HepG2 (cell line): ENCODE results near the gene PASK. TPM values are rescaled to one million over a fixed set of nuclear protein-coding genes. Genes with fewer than 3 reads are reported as not detected.

Experiments
- ATAC-seq: fragments of 200-7000 bp; cut with Tn5 transposase; 3 replicates; pipeline ENCODE4 v1.9.1; 2020; ENCODE audit warnings: mild to moderate bottlenecking, moderate library complexity
- BruUV-seq: library from RNA; stranded (reverse); fragments of 400-500 nt; replicated peaks from 2 replicates; lab custom pipeline; 2021; lab: Mats Ljungman, UMichigan
- CTCF ChIA-PET: fragments of 300-600 bp; formaldehyde crosslinking; extraction: SDS; loops from one replicate; lab custom pipeline; 2021; ENCODE audit warnings: low total read pairs, inconsistent platforms, low intra/inter-chr PET ratio; lab: Yijun Ruan, JAX
- POLR2A ChIA-PET: fragments of 350-600 bp; sonication (Branson Sonifier 250); formaldehyde crosslinking; loops from one replicate; lab custom pipeline; 2020; ENCODE audit warnings: antibody characterized with exemption, inconsistent platforms; lab: Yijun Ruan, JAX
- DNase-seq: peaks from one replicate; pipeline ENCODE4 v3.0.0-alpha.2; 2015; ENCODE audit warnings: low spot score
- FAIRE-seq: peaks from 3 replicates; lab custom pipeline; 2011; peaks lifted over from hg19 to GRCh38; lab: Jason Lieb, UNC
- H2AFZ ChIP-seq: one replicate; pipeline ENCODE4 v1.6.1; 2011; ENCODE audit warnings: low read length, inconsistent platforms
- H3K27ac ChIP-seq: fragments of 300-600 bp; 3 replicates; pipeline ENCODE4 v1.8.0; 2011; ENCODE audit warnings: mixed run types, mild to moderate bottlenecking, mixed read lengths, low read length, inconsistent platforms; ENCODE audit not compliant: insufficient read depth; ENCODE audit errors: extremely low read length
- H3K27me3 ChIP-seq, 2 experiments: fragments of 200-600 bp in 1 of 2; 2 replicates in 1 of 2; 3 replicates in 1 of 2; pipeline versions ENCODE4 v1.6.0 to v1.8.0; 2011; ENCODE audit warnings: low read length in 2 of 2, mild to moderate bottlenecking in 2 of 2, moderate library complexity in 2 of 2, inconsistent platforms in 1 of 2; ENCODE audit not compliant: insufficient read depth in 2 of 2, control insufficient read depth in 1 of 2
- H3K36me3 ChIP-seq, 2 experiments: fragments of 200-600 bp in 1 of 2; replicated peaks in 1 of 2; 2 replicates in 1 of 2; 3 replicates in 1 of 2; pipeline versions ENCODE4 v1.5.1 to v1.8.0; 2011; ENCODE audit warnings: low read length in 2 of 2, inconsistent platforms in 1 of 2; ENCODE audit not compliant: insufficient read depth in 2 of 2, control insufficient read depth in 1 of 2
- H3K4me1 ChIP-seq: 2 replicates; pipeline ENCODE4 v1.5.1; 2012; ENCODE audit warnings: low read length, inconsistent platforms; ENCODE audit not compliant: insufficient read depth
- H3K4me2 ChIP-seq: 2 replicates; pipeline ENCODE4 v1.6.0; 2011; ENCODE audit warnings: low read depth, low read length, inconsistent platforms
- H3K4me3 ChIP-seq, 3 experiments: fragments of 200-600 bp in 1 of 3; sonication (generic), shearing (Covaris generic) in 1 of 3; replicated peaks in 1 of 3; 2 replicates each; pipeline ENCODE4 v1.5.1; 2011 to 2016; ENCODE audit warnings: low read length in 3 of 3, inconsistent platforms in 2 of 3, low read depth in 2 of 3, mild to moderate bottlenecking in 2 of 3, control low read depth in 1 of 3, mixed read lengths in 1 of 3; ENCODE audit not compliant: insufficient read depth in 1 of 3
- H3K79me2 ChIP-seq: one replicate; pipeline ENCODE4 v1.6.1; 2011; ENCODE audit warnings: low read length, inconsistent platforms; ENCODE audit not compliant: insufficient read depth
- H3K9ac ChIP-seq: 2 replicates; pipeline ENCODE4 v1.6.0; 2011; ENCODE audit warnings: mild to moderate bottlenecking, low read depth, low read length, inconsistent platforms; ENCODE audit not compliant: insufficient read depth
- H3K9me3 ChIP-seq: 2 replicates; pipeline ENCODE4 v1.5.1; 2012; ENCODE audit warnings: mild to moderate bottlenecking, low read length
- H4K20me1 ChIP-seq: 2 replicates; pipeline ENCODE4 v1.6.0; 2011; ENCODE audit warnings: inconsistent platforms, mild to moderate bottlenecking, low read length, moderate library complexity; ENCODE audit not compliant: insufficient read depth
- CENPX ChIP-seq: sonication (generic); formaldehyde crosslinking; IDR thresholded peaks from 2 replicates; pipeline ENCODE4 v1.9.0; 2021; ENCODE audit warnings: mild to moderate bottlenecking, missing genetic modification reagents, moderate library complexity
- FOXA3 ChIP-seq: IDR thresholded peaks from 2 replicates; pipeline ENCODE4 v1.6.1; 2016; ENCODE audit warnings: missing genetic modification reagents, missing compliant biosample characterization
- IKZF1 ChIP-seq: fragments of 450-650 bp; IDR thresholded peaks from 2 replicates; pipeline ENCODE4 v1.7.1; 2016
- NFKB2 ChIP-seq: sonication (generic); formaldehyde crosslinking; IDR thresholded peaks from 2 replicates; pipeline ENCODE4 v1.4.0; 2020; ENCODE audit warnings: missing genetic modification reagents, borderline replicate concordance
- SATB2 ChIP-seq: sonication (generic); formaldehyde crosslinking; IDR thresholded peaks from 2 replicates; pipeline ENCODE4 v1.5.0; 2020; ENCODE audit warnings: missing genetic modification reagents
- SNRNP70 ChIP-seq: fragments of 200-400 bp; formaldehyde crosslinking; IDR thresholded peaks from 2 replicates; pipeline ENCODE4 v1.6.1; 2017; ENCODE audit warnings: mild to moderate bottlenecking, low read depth, low read length, moderate library complexity
- U2AF2 ChIP-seq: fragments of 200-400 bp; formaldehyde crosslinking; IDR thresholded peaks from 2 replicates; pipeline ENCODE4 v1.6.1; 2017; ENCODE audit warnings: low read depth, mild to moderate bottlenecking, low read length
- ZBTB1 ChIP-seq: sonication (generic); formaldehyde crosslinking; IDR thresholded peaks from 2 replicates; pipeline ENCODE4 v1.4.0; 2020; ENCODE audit warnings: missing genetic modification reagents, borderline replicate concordance
- ZBTB3 ChIP-seq: sonication (generic); formaldehyde crosslinking; IDR thresholded peaks from 2 replicates; pipeline ENCODE4 v1.4.0; 2020; ENCODE audit warnings: low read depth, mild to moderate bottlenecking, moderate library complexity, missing genetic modification reagents, borderline replicate concordance
- ZFP41 ChIP-seq: sonication (generic); formaldehyde crosslinking; IDR thresholded peaks from 2 replicates; pipeline ENCODE4 v1.4.0; 2020; ENCODE audit warnings: mild to moderate bottlenecking, missing genetic modification reagents, borderline replicate concordance
- ZNF124 ChIP-seq: sonication (generic); formaldehyde crosslinking; IDR thresholded peaks from 2 replicates; pipeline ENCODE4 v1.4.0; 2020; ENCODE audit warnings: missing genetic modification reagents
- ZNF503 ChIP-seq: sonication (generic); formaldehyde crosslinking; IDR thresholded peaks from 2 replicates; pipeline ENCODE4 v1.4.0; 2020; ENCODE audit warnings: missing genetic modification reagents
- ZNF512B ChIP-seq: sonication (generic); formaldehyde crosslinking; IDR thresholded peaks from 2 replicates; pipeline ENCODE4 v1.5.1; 2020; ENCODE audit warnings: missing genetic modification reagents, mild to moderate bottlenecking, borderline replicate concordance
- ZNF577 ChIP-seq: sonication (generic); formaldehyde crosslinking; IDR thresholded peaks from 2 replicates; pipeline ENCODE4 v1.4.0; 2020; ENCODE audit warnings: mild to moderate bottlenecking, low read depth, missing genetic modification reagents, borderline replicate concordance
- WGBS: methylation state at CpG from one replicate; pipeline ENCODE4 v1.1.6; 2017; ENCODE audit warnings: low lambda C conversion rate; 5-methylcytosine and 5-hydroxymethylcytosine counted together
- in situ Hi-C: cut with HindIII; loops from 2 replicates; pipeline ENCODE4 v1.10.0; 2017; ENCODE audit warnings: low pct_unique_long_range_greater_than_20kb; ENCODE audit not compliant: extremely low pct_ligation_motif_present
- intact Hi-C: fragments of 100-400 bp; cut with micrococcal nuclease; formaldehyde crosslinking; loops from one replicate; pipeline ENCODE4 v1.10.0; 2022; ENCODE audit not compliant: unreplicated experiment
- polyA plus RNA-seq, 8 experiments: library from polyadenylated mRNA; depleted of rRNA in 3 of 8; stranded (reverse) in 7 of 8; unstranded in 1 of 8; fragments of >200 nt; fragmentation: Illumina TruSeq in 4 of 8; extraction: Trizol in 4 of 8; gene quantifications; 2 replicates each; pipeline versions ENCODE4 v1.2.1 to v1.2.3, GENCODE V29; 2011 to 2016; ENCODE audit warnings: low read depth in 4 of 8, missing spikeins in 1 of 8, mixed read lengths in 1 of 8; ENCODE audit not compliant: insufficient read depth in 1 of 8
- total RNA-seq, 5 experiments: library from RNA; depleted of rRNA; stranded (reverse); fragments of >200 nt; fragmentation: Illumina TruSeq; extraction: Trizol; gene quantifications; 2 replicates each; pipeline ENCODE4 v1.2.3, GENCODE V29; 2016; ENCODE audit warnings: low read depth in 1 of 5
- TF ChIP-seq, protein P1 (sequence below): sonication (generic); formaldehyde crosslinking; IDR thresholded peaks from 2 replicates; pipeline ENCODE4 v1.4.0; 2020; ENCODE audit warnings: missing genetic modification reagents
- TF ChIP-seq, protein P2 (sequence below): sonication (generic); formaldehyde crosslinking; IDR thresholded peaks from 2 replicates; pipeline ENCODE4 v1.9.0; 2021; ENCODE audit warnings: missing genetic modification reagents, mild to moderate bottlenecking, borderline replicate concordance

PASK gene
- total and polyA plus RNA-seq, 2 of the 13 experiments (the other 11 are each of a cell fraction or from before 2014, with no cell fraction given), result 6.9 to 17.0 TPM

GRCh38 chr2:241126771-241127202 is 22.5 kb downstream of the PASK start:
- Histone ChIP-seq H3K79me2 (no peaks in the 10 kb centered on the region), H3K4me2 (no peak overlapping the region), H3K36me3 (peaks cover 15 to 26% of the 10 kb centered on the region in 2 experiments; a peak in 4 of 5 replicates), H3K9ac (no peak overlapping the region), H3K27ac (no peak overlapping the region), H4K20me1 (no peaks in the 10 kb centered on the region), H3K9me3 (no peaks in the 10 kb centered on the region), H3K27me3 (no peaks in the 10 kb centered on the region), H3K4me3 (no peak overlapping the region), H3K4me1 (no peaks in the 10 kb centered on the region), H2AFZ (no peak overlapping the region)
- CTCF ChIA-PET, result no interaction called here
- TF ChIP-seq ZBTB1 (no peak), U2AF2 (no peak), ZNF503 (no peak), SATB2 (CRISPR knock-in tag) (no peak), ZBTB3 (no peak), ZNF512B (CRISPR knock-in tag) (no peak), ZNF124 (CRISPR knock-in tag) (no peak), ZFP41 (CRISPR knock-in tag) (no peak), SNRNP70 (no peak), CENPX (CRISPR knock-in tag) (no peak), IKZF1 (no peak), FOXA3 (CRISPR knock-in tag) (no peak), ZNF577 (CRISPR knock-in tag) (no peak), NFKB2 (CRISPR knock-in tag) (no peak)
- TF ChIP-seq, protein P1, sequence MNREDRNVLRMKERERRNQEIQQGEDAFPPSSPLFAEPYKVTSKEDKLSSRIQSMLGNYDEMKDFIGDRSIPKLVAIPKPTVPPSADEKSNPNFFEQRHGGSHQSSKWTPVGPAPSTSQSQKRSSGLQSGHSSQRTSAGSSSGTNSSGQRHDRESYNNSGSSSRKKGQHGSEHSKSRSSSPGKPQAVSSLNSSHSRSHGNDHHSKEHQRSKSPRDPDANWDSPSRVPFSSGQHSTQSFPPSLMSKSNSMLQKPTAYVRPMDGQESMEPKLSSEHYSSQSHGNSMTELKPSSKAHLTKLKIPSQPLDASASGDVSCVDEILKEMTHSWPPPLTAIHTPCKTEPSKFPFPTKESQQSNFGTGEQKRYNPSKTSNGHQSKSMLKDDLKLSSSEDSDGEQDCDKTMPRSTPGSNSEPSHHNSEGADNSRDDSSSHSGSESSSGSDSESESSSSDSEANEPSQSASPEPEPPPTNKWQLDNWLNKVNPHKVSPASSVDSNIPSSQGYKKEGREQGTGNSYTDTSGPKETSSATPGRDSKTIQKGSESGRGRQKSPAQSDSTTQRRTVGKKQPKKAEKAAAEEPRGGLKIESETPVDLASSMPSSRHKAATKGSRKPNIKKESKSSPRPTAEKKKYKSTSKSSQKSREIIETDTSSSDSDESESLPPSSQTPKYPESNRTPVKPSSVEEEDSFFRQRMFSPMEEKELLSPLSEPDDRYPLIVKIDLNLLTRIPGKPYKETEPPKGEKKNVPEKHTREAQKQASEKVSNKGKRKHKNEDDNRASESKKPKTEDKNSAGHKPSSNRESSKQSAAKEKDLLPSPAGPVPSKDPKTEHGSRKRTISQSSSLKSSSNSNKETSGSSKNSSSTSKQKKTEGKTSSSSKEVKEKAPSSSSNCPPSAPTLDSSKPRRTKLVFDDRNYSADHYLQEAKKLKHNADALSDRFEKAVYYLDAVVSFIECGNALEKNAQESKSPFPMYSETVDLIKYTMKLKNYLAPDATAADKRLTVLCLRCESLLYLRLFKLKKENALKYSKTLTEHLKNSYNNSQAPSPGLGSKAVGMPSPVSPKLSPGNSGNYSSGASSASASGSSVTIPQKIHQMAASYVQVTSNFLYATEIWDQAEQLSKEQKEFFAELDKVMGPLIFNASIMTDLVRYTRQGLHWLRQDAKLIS, result no peak
- TF ChIP-seq, protein P2, sequence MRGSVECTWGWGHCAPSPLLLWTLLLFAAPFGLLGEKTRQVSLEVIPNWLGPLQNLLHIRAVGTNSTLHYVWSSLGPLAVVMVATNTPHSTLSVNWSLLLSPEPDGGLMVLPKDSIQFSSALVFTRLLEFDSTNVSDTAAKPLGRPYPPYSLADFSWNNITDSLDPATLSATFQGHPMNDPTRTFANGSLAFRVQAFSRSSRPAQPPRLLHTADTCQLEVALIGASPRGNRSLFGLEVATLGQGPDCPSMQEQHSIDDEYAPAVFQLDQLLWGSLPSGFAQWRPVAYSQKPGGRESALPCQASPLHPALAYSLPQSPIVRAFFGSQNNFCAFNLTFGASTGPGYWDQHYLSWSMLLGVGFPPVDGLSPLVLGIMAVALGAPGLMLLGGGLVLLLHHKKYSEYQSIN (CRISPR knock-in tag), result no peak
- ATAC-seq (no peak), DNase-seq (no peak), FAIRE-seq (no peak)
- intact Hi-C loops (no loop called here), in situ Hi-C loops (no loop called here)
- POLR2A ChIA-PET, result no interaction called here
- no TSS peak for BruUV-seq
- 94% methylated on average over 18 of the region's 18 CpGs for WGBS
